Measurements from ENCODE around the gene SCUBE3.

- TF ChIP-seq, protein P1, sequence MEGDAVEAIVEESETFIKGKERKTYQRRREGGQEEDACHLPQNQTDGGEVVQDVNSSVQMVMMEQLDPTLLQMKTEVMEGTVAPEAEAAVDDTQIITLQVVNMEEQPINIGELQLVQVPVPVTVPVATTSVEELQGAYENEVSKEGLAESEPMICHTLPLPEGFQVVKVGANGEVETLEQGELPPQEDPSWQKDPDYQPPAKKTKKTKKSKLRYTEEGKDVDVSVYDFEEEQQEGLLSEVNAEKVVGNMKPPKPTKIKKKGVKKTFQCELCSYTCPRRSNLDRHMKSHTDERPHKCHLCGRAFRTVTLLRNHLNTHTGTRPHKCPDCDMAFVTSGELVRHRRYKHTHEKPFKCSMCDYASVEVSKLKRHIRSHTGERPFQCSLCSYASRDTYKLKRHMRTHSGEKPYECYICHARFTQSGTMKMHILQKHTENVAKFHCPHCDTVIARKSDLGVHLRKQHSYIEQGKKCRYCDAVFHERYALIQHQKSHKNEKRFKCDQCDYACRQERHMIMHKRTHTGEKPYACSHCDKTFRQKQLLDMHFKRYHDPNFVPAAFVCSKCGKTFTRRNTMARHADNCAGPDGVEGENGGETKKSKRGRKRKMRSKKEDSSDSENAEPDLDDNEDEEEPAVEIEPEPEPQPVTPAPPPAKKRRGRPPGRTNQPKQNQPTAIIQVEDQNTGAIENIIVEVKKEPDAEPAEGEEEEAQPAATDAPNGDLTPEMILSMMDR (IDR thresholded peaks at IDR 0.05) = no peak
- TF ChIP-seq POLR2A (IDR thresholded peaks at IDR 0.05) (no peak), POLR2AphosphoS5 (IDR thresholded peaks at IDR 0.05; ENCODE audit: insufficient read depth in 1 of 2, low read depth in 1 of 2) (no peak)
These were observed 16.7 kb downstream of the SCUBE3 start for GRCh38 chr6:35230498-35230897.
